SK-N-MC (cell line): ENCODE measurements around the gene IL36A.

Source experiments
- EZH2 ChIP-seq: fragments of 200-600 bp; sonication (generic); IDR thresholded peaks from one replicate; pipeline ENCODE4 v1.6.1; 2017; ENCODE audit warnings: antibody characterized with exemption
- FOXP2 ChIP-seq: optimal IDR thresholded peaks from 2 replicates; pipeline ENCODE3; 2011; ENCODE audit warnings: mild to moderate bottlenecking, moderate library complexity; ENCODE audit not compliant: insufficient read depth; ENCODE audit errors: extremely low read length, control extremely low read depth
- POLR2AphosphoS5 ChIP-seq: IDR thresholded peaks from 2 replicates; pipeline ENCODE4 v1.6.1; 2012; ENCODE audit warnings: mild to moderate bottlenecking, low read depth, low read length, borderline replicate concordance

GRCh38 chr2:112985090-112985489 lies 20.2 kb upstream of the IL36A start:
- TF ChIP-seq POLR2AphosphoS5: no peak
- TF ChIP-seq EZH2: no peak
- TF ChIP-seq FOXP2: no peak
